SK-N-SH (cell line): ENCODE measurements around the gene CCDC102B. TPM values are rescaled to one million over a fixed set of nuclear protein-coding genes. Genes with fewer than 3 reads are reported as not detected.

Experiments
- CTCF ChIA-PET: fragments of 300-600, 350-600 bp; formaldehyde crosslinking; extraction: SDS; loops from one replicate; lab custom pipeline; 2021; lab: Yijun Ruan, JAX
- POLR2A ChIA-PET: fragments of 350-600 bp; sonication (Branson Sonifier 250); formaldehyde crosslinking; extraction: SDS; loops from one replicate; lab custom pipeline; 2020; ENCODE audit warnings: antibody characterized with exemption, inconsistent platforms; lab: Yijun Ruan, JAX
- DNase-seq: peaks from one replicate; pipeline ENCODE4 v3.0.0; 2012
- H2AFZ ChIP-seq: fragments of 200-600 bp; sonication (generic); 2 replicates; pipeline ENCODE4 v1.8.1; 2016; ENCODE audit warnings: antibody characterized with exemption, mild to moderate bottlenecking, low read depth
- H3F3A ChIP-seq: fragments of 200-600 bp; sonication (generic); replicated peaks from 2 replicates; pipeline ENCODE3; 2016; ENCODE audit warnings: antibody characterized with exemption, mild to moderate bottlenecking; ENCODE audit not compliant: insufficient read depth
- H3K27ac ChIP-seq, 2 experiments: fragments of 200-500 bp in 1 of 2; fragments of 200-600 bp in 1 of 2; sonication (Bioruptor generic) in 1 of 2; sonication (generic), shearing (Covaris generic) in 1 of 2; 2 replicates each; pipeline versions ENCODE4 v1.5.1 to v1.6.1; 2014 to 2016; ENCODE audit warnings: low read depth in 2 of 2, inconsistent platforms in 1 of 2, low read length in 1 of 2, mild to moderate bottlenecking in 1 of 2, mixed read lengths in 1 of 2
- H3K27me3 ChIP-seq: fragments of 200-600 bp; sonication (generic), shearing (Covaris generic); 2 replicates; pipeline ENCODE4 v1.6.1; 2016; ENCODE audit warnings: mixed run types; ENCODE audit not compliant: insufficient read depth
- H3K36me3 ChIP-seq, 2 experiments: fragments of 200-500 bp in 1 of 2; fragments of 200-600 bp in 1 of 2; sonication (Bioruptor generic) in 1 of 2; sonication (generic) in 1 of 2; replicated peaks in 1 of 2; 2 replicates each; pipeline versions ENCODE3 to v1.5.1; 2014 to 2016; ENCODE audit warnings: low read length in 1 of 2, mild to moderate bottlenecking in 1 of 2; ENCODE audit not compliant: insufficient read depth in 2 of 2, control insufficient read depth in 1 of 2
- H3K4me1 ChIP-seq, 2 experiments: fragments of 200-500 bp in 1 of 2; fragments of 200-600 bp in 1 of 2; sonication (Bioruptor generic) in 1 of 2; sonication (generic), shearing (Covaris generic) in 1 of 2; 2 replicates each; pipeline versions ENCODE4 v1.5.1 to v1.6.1; 2014 to 2016; ENCODE audit warnings: low read depth in 1 of 2, low read length in 1 of 2, mixed run types in 1 of 2; ENCODE audit not compliant: insufficient read depth in 2 of 2, control insufficient read depth in 1 of 2
- H3K4me2 ChIP-seq: fragments of 200-600 bp; sonication (generic), shearing (Covaris generic); 2 replicates; pipeline ENCODE4 v1.6.1; 2017; ENCODE audit warnings: mixed run types
- H3K4me3 ChIP-seq, 2 experiments: fragments of 200-500 bp in 1 of 2; fragments of 200-600 bp in 1 of 2; sonication (Bioruptor generic) in 1 of 2; sonication (generic), shearing (Covaris generic) in 1 of 2; 2 replicates each; pipeline versions ENCODE4 v1.5.1 to v1.8.1; 2014 to 2016; ENCODE audit warnings: low read depth in 2 of 2, inconsistent platforms in 1 of 2, low read length in 1 of 2, mild to moderate bottlenecking in 1 of 2, mixed read lengths in 1 of 2, moderate library complexity in 1 of 2
- H3K79me2 ChIP-seq: fragments of 200-600 bp; sonication (generic); 2 replicates; pipeline ENCODE4 v1.8.1; 2017; ENCODE audit warnings: mild to moderate bottlenecking; ENCODE audit not compliant: insufficient read depth
- H3K9ac ChIP-seq: fragments of 200-600 bp; sonication (generic); 2 replicates; pipeline ENCODE4 v1.6.1; 2017; ENCODE audit warnings: mixed run types
- H3K9me2 ChIP-seq: fragments of 200-600 bp; sonication (generic); 2 replicates; pipeline ENCODE4 v1.6.1; 2017; ENCODE audit warnings: mixed run types
- H3K9me3 ChIP-seq: fragments of 200-600 bp; sonication (generic); 2 replicates; pipeline ENCODE4 v1.6.1; 2017; ENCODE audit warnings: mixed run types, mild to moderate bottlenecking, moderate library complexity
- H4K20me1 ChIP-seq: fragments of 200-600 bp; sonication (generic); 2 replicates; pipeline ENCODE4 v1.6.1; 2017; ENCODE audit warnings: mild to moderate bottlenecking, mixed run types; ENCODE audit not compliant: insufficient read depth
- EP300 ChIP-seq, 2 experiments: IDR thresholded peaks; 2 replicates each; pipeline versions ENCODE4 v1.4.0 to v1.6.1; 2012; ENCODE audit warnings: borderline replicate concordance in 1 of 2, low read depth in 1 of 2, low read length in 1 of 2
- FOSL2 ChIP-seq: IDR thresholded peaks from 2 replicates; pipeline ENCODE4 v1.4.0; 2012; ENCODE audit warnings: low read depth, mild to moderate bottlenecking, moderate library complexity, borderline replicate concordance
- FOXJ3 ChIP-seq: sonication (generic); formaldehyde crosslinking; IDR thresholded peaks from 2 replicates; pipeline ENCODE4 v1.5.1; 2020; ENCODE audit warnings: mild to moderate bottlenecking, missing genetic modification reagents
- JUND ChIP-seq: IDR thresholded peaks from 2 replicates; pipeline ENCODE4 v1.4.0; 2012
- MXI1 ChIP-seq: IDR thresholded peaks from 2 replicates; pipeline ENCODE4 v1.6.1; 2012; ENCODE audit warnings: mild to moderate bottlenecking, low read depth, low read length, improper control_type of control experiment
- RAD21 ChIP-seq: IDR thresholded peaks from 2 replicates; pipeline ENCODE4 v1.6.1; 2012; ENCODE audit warnings: mild to moderate bottlenecking, low read length
- RCOR1 ChIP-seq: fragments of 150-350 bp; IDR thresholded peaks from 2 replicates; pipeline ENCODE4 v1.6.1; 2017; ENCODE audit warnings: antibody characterized with exemption, low read length
- SMC3 ChIP-seq: IDR thresholded peaks from 2 replicates; pipeline ENCODE4 v1.6.1; 2012; ENCODE audit warnings: low read depth, low read length, improper control_type of control experiment
- TAF1 ChIP-seq: IDR thresholded peaks from 2 replicates; pipeline ENCODE4 v1.6.1; 2012; ENCODE audit warnings: low read depth, mild to moderate bottlenecking, low read length, moderate library complexity, borderline replicate concordance
- TCF12 ChIP-seq: IDR thresholded peaks from 2 replicates; pipeline ENCODE4 v1.4.0; 2012
- TEAD4 ChIP-seq: IDR thresholded peaks from 2 replicates; pipeline ENCODE4 v1.4.0; 2012; ENCODE audit warnings: mild to moderate bottlenecking, borderline replicate concordance; ENCODE audit not compliant: insufficient read depth
- YY1 ChIP-seq: IDR thresholded peaks from 2 replicates; pipeline ENCODE4 v1.4.0; 2012; ENCODE audit warnings: low read depth, mild to moderate bottlenecking
- WGBS: methylation state at CpG from one replicate; pipeline ENCODE4 v1.1.6; 2017; ENCODE audit warnings: low lambda C conversion rate; 5-methylcytosine and 5-hydroxymethylcytosine counted together
- polyA plus RNA-seq, 3 experiments: library from polyadenylated mRNA; depleted of rRNA; stranded (reverse); fragments of >200 nt; gene quantifications; 2 replicates each; pipeline ENCODE4 v1.2.3, GENCODE V29; 2012
- TF ChIP-seq, protein P1 (sequence below): fragments of 150-350 bp; IDR thresholded peaks from 2 replicates; pipeline ENCODE4 v1.6.1; 2016; ENCODE audit warnings: mild to moderate bottlenecking, low read depth, low read length
- TF ChIP-seq, protein P2 (sequence below): fragments of 200-600 bp; sonication (generic); IDR thresholded peaks from 2 replicates; pipeline ENCODE4 v1.6.1; 2017; ENCODE audit warnings: antibody characterized with exemption, mild to moderate bottlenecking, moderate library complexity
- TF ChIP-seq, protein P3 (sequence below): fragments of 150-350 bp; IDR thresholded peaks from 2 replicates; pipeline ENCODE4 v1.6.1; 2017; ENCODE audit warnings: antibody characterized with exemption, low read length, low read depth, borderline replicate concordance
- TF ChIP-seq, protein P4 (sequence below): IDR thresholded peaks from 2 replicates; pipeline ENCODE4 v1.4.0; 2012; ENCODE audit warnings: low read depth, borderline replicate concordance
- TF ChIP-seq, protein P5 (sequence below): IDR thresholded peaks from 2 replicates; pipeline ENCODE4 v1.6.1; 2012; ENCODE audit warnings: mild to moderate bottlenecking, low read depth, low read length, moderate library complexity
- TF ChIP-seq, protein P6 (sequence below): IDR thresholded peaks from 2 replicates; pipeline ENCODE4 v1.4.0; 2012; ENCODE audit warnings: low read depth, borderline replicate concordance

The CCDC102B gene
- polyA plus RNA-seq, 1 of the 3 experiments (the other 2 are of a cell fraction): 2.0 TPM

DNA sequence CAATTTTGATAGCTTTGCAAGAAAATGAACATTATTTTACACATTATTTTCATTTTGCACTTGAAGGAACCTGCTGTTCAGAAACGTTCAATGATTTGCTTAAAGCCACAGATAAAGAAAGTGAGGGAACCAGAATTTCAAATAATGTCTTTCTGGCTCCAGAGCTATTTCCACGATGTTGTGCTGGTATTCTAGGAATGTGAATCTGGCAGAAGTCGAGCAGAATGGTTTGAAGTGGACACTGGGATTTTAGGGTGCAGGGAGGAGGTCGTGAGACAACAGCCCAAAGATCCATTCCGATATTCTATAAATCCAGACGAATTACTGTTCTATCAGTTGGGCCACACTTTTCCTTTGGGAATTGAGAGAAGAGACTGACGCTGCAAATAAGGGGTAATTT is 2.2 kb downstream of the CCDC102B start:
- Histone ChIP-seq H2AFZ (no peak overlapping the region), H3K9me3 (no peaks in the 10 kb centered on the region), H3K27me3 (no peaks in the 10 kb centered on the region), H3K27ac (no peak overlapping the region), H3K36me3 (no peaks in the 10 kb centered on the region), H3F3A (peaks cover 4% of the 10 kb centered on the region), H3K9me2 (no peaks in the 10 kb centered on the region), H3K9ac (no peak overlapping the region), H3K4me2 (no peak overlapping the region), H4K20me1 (no peaks in the 10 kb centered on the region), H3K4me3 (peak overlapping the region in 1 of 2 experiments; percentile 11; a peak in 1 of 4 replicates), H3K4me1 (peaks cover 3 to 19% of the 10 kb centered on the region in 2 experiments), H3K79me2 (no peaks in the 10 kb centered on the region; the same call in 1 of the 2 replicates)
- ChIA-PET CTCF (no interaction called here), POLR2A (no interaction called here)
- 73% methylated on average over 7 of the region's 7 CpGs for WGBS
- TF ChIP-seq RAD21 (no peak), EP300 (IDR thresholded peaks at IDR 0.05; ENCODE audit: borderline replicate concordance in 1 of 2, low read depth in 1 of 2, low read length in 1 of 2) (no peak), MXI1 (no peak), FOXJ3 (CRISPR knock-in tag) (no peak), YY1 (no peak), JUND (no peak), SMC3 (no peak), TCF12 (no peak), FOSL2 (no peak), TAF1 (no peak), TEAD4 (no peak), RCOR1 (no peak)
- TF ChIP-seq, protein P1, sequence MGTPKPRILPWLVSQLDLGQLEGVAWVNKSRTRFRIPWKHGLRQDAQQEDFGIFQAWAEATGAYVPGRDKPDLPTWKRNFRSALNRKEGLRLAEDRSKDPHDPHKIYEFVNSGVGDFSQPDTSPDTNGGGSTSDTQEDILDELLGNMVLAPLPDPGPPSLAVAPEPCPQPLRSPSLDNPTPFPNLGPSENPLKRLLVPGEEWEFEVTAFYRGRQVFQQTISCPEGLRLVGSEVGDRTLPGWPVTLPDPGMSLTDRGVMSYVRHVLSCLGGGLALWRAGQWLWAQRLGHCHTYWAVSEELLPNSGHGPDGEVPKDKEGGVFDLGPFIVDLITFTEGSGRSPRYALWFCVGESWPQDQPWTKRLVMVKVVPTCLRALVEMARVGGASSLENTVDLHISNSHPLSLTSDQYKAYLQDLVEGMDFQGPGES: no peak
- TF ChIP-seq, protein P2, sequence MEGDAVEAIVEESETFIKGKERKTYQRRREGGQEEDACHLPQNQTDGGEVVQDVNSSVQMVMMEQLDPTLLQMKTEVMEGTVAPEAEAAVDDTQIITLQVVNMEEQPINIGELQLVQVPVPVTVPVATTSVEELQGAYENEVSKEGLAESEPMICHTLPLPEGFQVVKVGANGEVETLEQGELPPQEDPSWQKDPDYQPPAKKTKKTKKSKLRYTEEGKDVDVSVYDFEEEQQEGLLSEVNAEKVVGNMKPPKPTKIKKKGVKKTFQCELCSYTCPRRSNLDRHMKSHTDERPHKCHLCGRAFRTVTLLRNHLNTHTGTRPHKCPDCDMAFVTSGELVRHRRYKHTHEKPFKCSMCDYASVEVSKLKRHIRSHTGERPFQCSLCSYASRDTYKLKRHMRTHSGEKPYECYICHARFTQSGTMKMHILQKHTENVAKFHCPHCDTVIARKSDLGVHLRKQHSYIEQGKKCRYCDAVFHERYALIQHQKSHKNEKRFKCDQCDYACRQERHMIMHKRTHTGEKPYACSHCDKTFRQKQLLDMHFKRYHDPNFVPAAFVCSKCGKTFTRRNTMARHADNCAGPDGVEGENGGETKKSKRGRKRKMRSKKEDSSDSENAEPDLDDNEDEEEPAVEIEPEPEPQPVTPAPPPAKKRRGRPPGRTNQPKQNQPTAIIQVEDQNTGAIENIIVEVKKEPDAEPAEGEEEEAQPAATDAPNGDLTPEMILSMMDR: no peak
- TF ChIP-seq, protein P3, sequence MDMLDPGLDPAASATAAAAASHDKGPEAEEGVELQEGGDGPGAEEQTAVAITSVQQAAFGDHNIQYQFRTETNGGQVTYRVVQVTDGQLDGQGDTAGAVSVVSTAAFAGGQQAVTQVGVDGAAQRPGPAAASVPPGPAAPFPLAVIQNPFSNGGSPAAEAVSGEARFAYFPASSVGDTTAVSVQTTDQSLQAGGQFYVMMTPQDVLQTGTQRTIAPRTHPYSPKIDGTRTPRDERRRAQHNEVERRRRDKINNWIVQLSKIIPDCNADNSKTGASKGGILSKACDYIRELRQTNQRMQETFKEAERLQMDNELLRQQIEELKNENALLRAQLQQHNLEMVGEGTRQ: no peak
- TF ChIP-seq, protein P4, sequence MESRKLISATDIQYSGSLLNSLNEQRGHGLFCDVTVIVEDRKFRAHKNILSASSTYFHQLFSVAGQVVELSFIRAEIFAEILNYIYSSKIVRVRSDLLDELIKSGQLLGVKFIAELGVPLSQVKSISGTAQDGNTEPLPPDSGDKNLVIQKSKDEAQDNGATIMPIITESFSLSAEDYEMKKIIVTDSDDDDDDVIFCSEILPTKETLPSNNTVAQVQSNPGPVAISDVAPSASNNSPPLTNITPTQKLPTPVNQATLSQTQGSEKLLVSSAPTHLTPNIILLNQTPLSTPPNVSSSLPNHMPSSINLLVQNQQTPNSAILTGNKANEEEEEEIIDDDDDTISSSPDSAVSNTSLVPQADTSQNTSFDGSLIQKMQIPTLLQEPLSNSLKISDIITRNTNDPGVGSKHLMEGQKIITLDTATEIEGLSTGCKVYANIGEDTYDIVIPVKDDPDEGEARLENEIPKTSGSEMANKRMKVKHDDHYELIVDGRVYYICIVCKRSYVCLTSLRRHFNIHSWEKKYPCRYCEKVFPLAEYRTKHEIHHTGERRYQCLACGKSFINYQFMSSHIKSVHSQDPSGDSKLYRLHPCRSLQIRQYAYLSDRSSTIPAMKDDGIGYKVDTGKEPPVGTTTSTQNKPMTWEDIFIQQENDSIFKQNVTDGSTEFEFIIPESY: no peak
- TF ChIP-seq, protein P5, sequence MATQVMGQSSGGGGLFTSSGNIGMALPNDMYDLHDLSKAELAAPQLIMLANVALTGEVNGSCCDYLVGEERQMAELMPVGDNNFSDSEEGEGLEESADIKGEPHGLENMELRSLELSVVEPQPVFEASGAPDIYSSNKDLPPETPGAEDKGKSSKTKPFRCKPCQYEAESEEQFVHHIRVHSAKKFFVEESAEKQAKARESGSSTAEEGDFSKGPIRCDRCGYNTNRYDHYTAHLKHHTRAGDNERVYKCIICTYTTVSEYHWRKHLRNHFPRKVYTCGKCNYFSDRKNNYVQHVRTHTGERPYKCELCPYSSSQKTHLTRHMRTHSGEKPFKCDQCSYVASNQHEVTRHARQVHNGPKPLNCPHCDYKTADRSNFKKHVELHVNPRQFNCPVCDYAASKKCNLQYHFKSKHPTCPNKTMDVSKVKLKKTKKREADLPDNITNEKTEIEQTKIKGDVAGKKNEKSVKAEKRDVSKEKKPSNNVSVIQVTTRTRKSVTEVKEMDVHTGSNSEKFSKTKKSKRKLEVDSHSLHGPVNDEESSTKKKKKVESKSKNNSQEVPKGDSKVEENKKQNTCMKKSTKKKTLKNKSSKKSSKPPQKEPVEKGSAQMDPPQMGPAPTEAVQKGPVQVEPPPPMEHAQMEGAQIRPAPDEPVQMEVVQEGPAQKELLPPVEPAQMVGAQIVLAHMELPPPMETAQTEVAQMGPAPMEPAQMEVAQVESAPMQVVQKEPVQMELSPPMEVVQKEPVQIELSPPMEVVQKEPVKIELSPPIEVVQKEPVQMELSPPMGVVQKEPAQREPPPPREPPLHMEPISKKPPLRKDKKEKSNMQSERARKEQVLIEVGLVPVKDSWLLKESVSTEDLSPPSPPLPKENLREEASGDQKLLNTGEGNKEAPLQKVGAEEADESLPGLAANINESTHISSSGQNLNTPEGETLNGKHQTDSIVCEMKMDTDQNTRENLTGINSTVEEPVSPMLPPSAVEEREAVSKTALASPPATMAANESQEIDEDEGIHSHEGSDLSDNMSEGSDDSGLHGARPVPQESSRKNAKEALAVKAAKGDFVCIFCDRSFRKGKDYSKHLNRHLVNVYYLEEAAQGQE: no peak
- TF ChIP-seq, protein P6, sequence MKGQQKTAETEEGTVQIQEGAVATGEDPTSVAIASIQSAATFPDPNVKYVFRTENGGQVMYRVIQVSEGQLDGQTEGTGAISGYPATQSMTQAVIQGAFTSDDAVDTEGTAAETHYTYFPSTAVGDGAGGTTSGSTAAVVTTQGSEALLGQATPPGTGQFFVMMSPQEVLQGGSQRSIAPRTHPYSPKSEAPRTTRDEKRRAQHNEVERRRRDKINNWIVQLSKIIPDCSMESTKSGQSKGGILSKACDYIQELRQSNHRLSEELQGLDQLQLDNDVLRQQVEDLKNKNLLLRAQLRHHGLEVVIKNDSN: no peak
- DNase-seq: no peak
